Measurements from ENCODE around the gene CCDC83. TPM values are rescaled to one million over a fixed set of nuclear protein-coding genes. Genes with fewer than 3 reads are reported as not detected.

The CCDC83 gene
- total RNA-seq, 1 donor from 2014 or later, result not detected

DNA sequence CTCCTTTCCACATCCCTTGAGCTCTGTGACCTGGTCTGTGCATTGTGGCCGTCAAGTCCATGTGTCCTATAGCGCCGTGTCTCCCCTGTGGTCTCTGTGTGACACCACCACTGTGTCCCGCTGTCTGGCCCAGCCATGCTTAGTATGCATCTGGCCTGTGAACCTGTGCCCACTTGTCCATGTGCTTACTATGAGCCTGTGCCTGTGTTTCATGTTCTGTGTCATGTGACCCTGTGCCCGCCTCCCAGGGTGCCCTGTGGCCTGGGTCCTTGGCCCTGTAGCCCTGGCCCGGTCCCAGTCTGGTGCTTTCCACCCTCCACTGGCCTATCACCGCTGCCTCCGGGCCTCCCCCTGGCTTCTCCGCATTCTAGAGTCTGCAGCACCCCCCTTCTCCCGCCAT lies 80.6 kb downstream of the CCDC83 start:
- peaks cover 11% of the 10 kb centered on the region for H3K9me3 Mint-ChIP-seq (ENCODE audit: unreplicated experiment)
- no peaks in the 10 kb centered on the region for H3K4me1 Mint-ChIP-seq (ENCODE audit: low read depth, unreplicated experiment)
- no peaks in the 10 kb centered on the region for H3K27me3 ChIP-seq (ENCODE audit: insufficient read depth, low read length)
- H3K79me2 ChIP-seq (ENCODE audit: insufficient read depth, low read length), result no peaks in the 10 kb centered on the region
- H2AFZ ChIP-seq (ENCODE audit: low read depth, low read length), result no peak overlapping the region
- no peaks in the 10 kb centered on the region for H3K36me3 ChIP-seq (ENCODE audit: insufficient read depth, low read length)
- H3K4me3 ChIP-seq (ENCODE audit: insufficient read depth, low read depth, low read length), result no peak overlapping the region
- H3K4me2 ChIP-seq (ENCODE audit: low read length), result no peak overlapping the region
- FAIRE-seq (no peak), DNase-seq (ENCODE audit: low read depth) (no peak)
- no peak for TF ChIP-seq EZH2 (IDR thresholded peaks at IDR 0.05; ENCODE audit: insufficient read depth, low read length)
- TF ChIP-seq, protein P1, sequence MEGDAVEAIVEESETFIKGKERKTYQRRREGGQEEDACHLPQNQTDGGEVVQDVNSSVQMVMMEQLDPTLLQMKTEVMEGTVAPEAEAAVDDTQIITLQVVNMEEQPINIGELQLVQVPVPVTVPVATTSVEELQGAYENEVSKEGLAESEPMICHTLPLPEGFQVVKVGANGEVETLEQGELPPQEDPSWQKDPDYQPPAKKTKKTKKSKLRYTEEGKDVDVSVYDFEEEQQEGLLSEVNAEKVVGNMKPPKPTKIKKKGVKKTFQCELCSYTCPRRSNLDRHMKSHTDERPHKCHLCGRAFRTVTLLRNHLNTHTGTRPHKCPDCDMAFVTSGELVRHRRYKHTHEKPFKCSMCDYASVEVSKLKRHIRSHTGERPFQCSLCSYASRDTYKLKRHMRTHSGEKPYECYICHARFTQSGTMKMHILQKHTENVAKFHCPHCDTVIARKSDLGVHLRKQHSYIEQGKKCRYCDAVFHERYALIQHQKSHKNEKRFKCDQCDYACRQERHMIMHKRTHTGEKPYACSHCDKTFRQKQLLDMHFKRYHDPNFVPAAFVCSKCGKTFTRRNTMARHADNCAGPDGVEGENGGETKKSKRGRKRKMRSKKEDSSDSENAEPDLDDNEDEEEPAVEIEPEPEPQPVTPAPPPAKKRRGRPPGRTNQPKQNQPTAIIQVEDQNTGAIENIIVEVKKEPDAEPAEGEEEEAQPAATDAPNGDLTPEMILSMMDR (IDR thresholded peaks at IDR 0.05; ENCODE audit: insufficient read depth, low read depth, low read length), result no peak
- no peak overlapping the region for H3K9ac ChIP-seq (ENCODE audit: low read length)
- no peak overlapping the region for H3K27ac ChIP-seq (ENCODE audit: low read depth, low read length)
- peaks cover 9% of the 10 kb centered on the region for H3K36me3 Mint-ChIP-seq (ENCODE audit: low read depth, unreplicated experiment)
- no peak overlapping the region for H3K27ac Mint-ChIP-seq (ENCODE audit: unreplicated experiment)
- no peaks in the 10 kb centered on the region for H4K20me1 ChIP-seq (ENCODE audit: insufficient read depth, low read length)
- no peak overlapping the region for H3K4me3 Mint-ChIP-seq (ENCODE audit: unreplicated experiment)
- H3K4me1 ChIP-seq (ENCODE audit: insufficient read depth, low read length), result no peaks in the 10 kb centered on the region
- H3K9me3 ChIP-seq (ENCODE audit: insufficient read depth, low read depth, low read length), result no peaks in the 10 kb centered on the region
- H3K27me3 Mint-ChIP-seq (ENCODE audit: low read depth, unreplicated experiment), result no peaks in the 10 kb centered on the region

DNA sequence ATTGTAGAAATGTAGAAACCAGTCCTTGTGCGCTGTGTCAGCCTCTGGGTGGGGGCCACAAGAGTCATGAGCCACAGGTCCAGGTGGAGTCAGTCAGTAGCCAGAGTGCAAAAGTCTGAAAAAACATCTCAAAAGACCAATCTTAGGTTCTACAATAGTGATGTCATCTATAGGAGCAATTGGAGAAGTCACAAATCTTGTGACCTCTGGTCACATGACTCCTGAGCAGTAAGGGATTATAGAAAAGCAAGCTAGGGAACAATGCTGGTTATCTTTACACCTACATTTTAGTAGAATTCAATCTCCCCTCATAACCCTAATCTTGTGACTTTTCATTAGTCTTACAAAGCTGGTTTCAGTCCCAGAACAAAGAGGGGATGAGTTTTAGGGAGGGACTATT lies 82.7 kb downstream of the CCDC83 start:
- no peak overlapping the region for H3K4me3 ChIP-seq (ENCODE audit: insufficient read depth, low read depth, low read length)
- H2AFZ ChIP-seq (ENCODE audit: low read depth, low read length), result no peak overlapping the region
- Mint-ChIP-seq H3K27me3 (ENCODE audit: low read depth, unreplicated experiment) (no peaks in the 10 kb centered on the region), H3K27ac (ENCODE audit: unreplicated experiment) (no peak overlapping the region), H3K4me3 (ENCODE audit: unreplicated experiment) (no peak overlapping the region), H3K36me3 (ENCODE audit: low read depth, unreplicated experiment) (peaks cover 9% of the 10 kb centered on the region), H3K9me3 (ENCODE audit: unreplicated experiment) (peaks cover 6% of the 10 kb centered on the region), H3K4me1 (ENCODE audit: low read depth, unreplicated experiment) (no peaks in the 10 kb centered on the region)
- no peak overlapping the region for H3K27ac ChIP-seq (ENCODE audit: low read depth, low read length)
- H3K4me2 ChIP-seq (ENCODE audit: low read length), result no peak overlapping the region
- H3K27me3 ChIP-seq (ENCODE audit: insufficient read depth, low read length), result no peaks in the 10 kb centered on the region
- DNase-seq (ENCODE audit: low read depth) (no peak), FAIRE-seq (no peak)
- no peaks in the 10 kb centered on the region for H3K36me3 ChIP-seq (ENCODE audit: insufficient read depth, low read length)
- H3K79me2 ChIP-seq (ENCODE audit: insufficient read depth, low read length), result no peaks in the 10 kb centered on the region
- H3K9me3 ChIP-seq (ENCODE audit: insufficient read depth, low read depth, low read length), result no peaks in the 10 kb centered on the region
- H3K4me1 ChIP-seq (ENCODE audit: insufficient read depth, low read length), result no peaks in the 10 kb centered on the region
- no peaks in the 10 kb centered on the region for H4K20me1 ChIP-seq (ENCODE audit: insufficient read depth, low read length)
- TF ChIP-seq EZH2 (IDR thresholded peaks at IDR 0.05; ENCODE audit: insufficient read depth, low read length), result no peak
- TF ChIP-seq, protein P1 (IDR thresholded peaks at IDR 0.05; ENCODE audit: insufficient read depth, low read depth, low read length), result no peak
- H3K9ac ChIP-seq (ENCODE audit: low read length), result no peak overlapping the region

DNA sequence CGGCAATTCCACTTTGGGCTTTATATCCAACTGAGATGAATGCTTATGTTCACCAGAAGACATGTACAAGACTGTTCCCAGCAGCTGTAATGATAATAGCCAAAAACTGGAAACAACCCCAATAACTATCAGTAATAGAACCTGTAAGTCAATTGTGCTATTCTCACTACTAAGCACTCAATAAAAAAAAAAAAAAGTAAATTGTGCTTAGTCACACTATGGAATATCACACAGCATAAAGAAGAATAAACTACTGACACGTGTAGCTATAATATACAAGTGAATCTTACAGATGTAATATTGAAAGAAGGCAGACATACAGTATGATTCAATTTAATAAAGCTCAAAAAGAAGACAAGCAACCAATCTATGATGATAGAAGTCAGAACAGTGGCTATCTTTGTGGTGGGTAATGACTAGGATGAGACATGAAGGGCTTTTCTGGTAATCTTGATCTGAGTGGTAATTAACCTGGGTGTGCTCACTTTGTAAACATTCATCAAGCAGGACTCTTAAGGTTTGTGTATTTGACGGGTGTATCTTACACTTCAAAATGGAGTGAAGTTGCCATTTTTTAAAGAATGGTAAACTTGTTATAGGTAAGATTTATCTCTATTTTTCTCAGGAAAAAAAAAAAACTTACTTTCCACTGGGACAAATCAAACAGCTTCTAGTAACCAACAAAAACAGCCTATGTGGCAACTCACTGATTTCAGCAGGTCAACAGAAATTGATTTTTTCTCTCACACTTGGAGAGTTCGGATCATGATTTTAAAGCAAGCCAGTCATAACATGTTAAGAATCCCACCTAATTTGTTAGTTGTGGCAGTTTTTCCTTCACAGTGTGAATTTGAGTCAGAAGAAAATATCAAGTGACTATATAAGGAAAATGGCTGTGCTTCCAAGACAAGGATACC lies 84.2 kb downstream of the CCDC83 start:
- peaks cover 6% of the 10 kb centered on the region for H3K9me3 Mint-ChIP-seq (ENCODE audit: unreplicated experiment)
- H3K27me3 Mint-ChIP-seq (ENCODE audit: low read depth, unreplicated experiment), result no peaks in the 10 kb centered on the region
- H3K4me1 Mint-ChIP-seq (ENCODE audit: low read depth, unreplicated experiment), result no peaks in the 10 kb centered on the region
- no peak for FAIRE-seq
- Histone ChIP-seq H3K79me2 (ENCODE audit: insufficient read depth, low read length) (no peaks in the 10 kb centered on the region), H3K27ac (ENCODE audit: low read depth, low read length) (no peak overlapping the region), H3K9me3 (ENCODE audit: insufficient read depth, low read depth, low read length) (no peaks in the 10 kb centered on the region), H4K20me1 (ENCODE audit: insufficient read depth, low read length) (no peaks in the 10 kb centered on the region), H2AFZ (ENCODE audit: low read depth, low read length) (no peak overlapping the region), H3K4me2 (ENCODE audit: low read length) (no peak overlapping the region), H3K9ac (ENCODE audit: low read length) (no peak overlapping the region), H3K4me1 (ENCODE audit: insufficient read depth, low read length) (no peaks in the 10 kb centered on the region), H3K36me3 (ENCODE audit: insufficient read depth, low read length) (no peaks in the 10 kb centered on the region), H3K4me3 (ENCODE audit: insufficient read depth, low read depth, low read length) (no peak overlapping the region), H3K27me3 (ENCODE audit: insufficient read depth, low read length) (no peaks in the 10 kb centered on the region)
- TF ChIP-seq, protein P1 (IDR thresholded peaks at IDR 0.05; ENCODE audit: insufficient read depth, low read depth, low read length), result no peak
- no peak for TF ChIP-seq EZH2 (IDR thresholded peaks at IDR 0.05; ENCODE audit: insufficient read depth, low read length)
- H3K27ac Mint-ChIP-seq (ENCODE audit: unreplicated experiment), result no peak overlapping the region
- DNase-seq (ENCODE audit: low read depth), result no peak
- H3K36me3 Mint-ChIP-seq (ENCODE audit: low read depth, unreplicated experiment), result peaks cover 9% of the 10 kb centered on the region
- H3K4me3 Mint-ChIP-seq (ENCODE audit: unreplicated experiment), result no peak overlapping the region
